22Rv1 (cell line): ENCODE data around the gene OR5A2.

Experiments used
- CTCF ChIP-seq: fragments of 450-650 bp; IDR thresholded peaks from 2 replicates; pipeline ENCODE4 v1.5.1; 2017; ENCODE audit warnings: mild to moderate bottlenecking
- ZFX ChIP-seq: fragments of 450-650 bp; IDR thresholded peaks from 2 replicates; pipeline ENCODE4 v1.6.1; 2017; ENCODE audit warnings: antibody characterized with exemption, borderline replicate concordance

- TF ChIP-seq CTCF (no peak), ZFX (no peak)
Observed at GRCh38 chr11:59459916-59460315, 33.7 kb upstream of the OR5A2 start.
